CD4-positive, alpha-beta T cell treated with Interleukin-4 for 4 hours (primary cell): ENCODE results near the gene RPS19.
"Not testable (repeated sequence)": the region's sequence is repeated elsewhere in the genome, so short reads cannot be mapped to it uniquely, and the experiment has no call there.

Experiments
- DNase-seq: peaks from one replicate; pipeline ENCODE4 v3.0.0-alpha.2; 2020

The RPS19 gene

GRCh38 chr19:41903193-41903953 is 43.3 kb downstream of the RPS19 start:
- no peak for DNase-seq

- no peak for DNase-seq
These were observed 44.2 kb downstream of the RPS19 start for GRCh38 chr19:41904118-41904870.

- DNase-seq: no peak
These were observed 45.4 kb downstream of the RPS19 start for GRCh38 chr19:41905273-41906002.

GRCh38 chr19:41906271-41906670 is 46.2 kb downstream of the RPS19 start:
- DNase-seq: no peak

- no peak for DNase-seq
These were observed 47.0 kb downstream of the RPS19 start for GRCh38 chr19:41906916-41907680.

GRCh38 chr19:41907994-41908615 is 48.0 kb downstream of the RPS19 start:
- DNase-seq: no peak

- DNase-seq: no peak
These were observed 48.8 kb downstream of the RPS19 start for GRCh38 chr19:41908724-41909464.

- no peak for DNase-seq
These were observed 49.7 kb downstream of the RPS19 start for GRCh38 chr19:41909706-41910105.

- DNase-seq: no peak
These were observed 50.4 kb downstream of the RPS19 start for GRCh38 chr19:41910240-41910991.

- DNase-seq: no peak
These were observed 51.2 kb downstream of the RPS19 start for GRCh38 chr19:41910992-41911888.

GRCh38 chr19:41911889-41912731 is 52.1 kb downstream of the RPS19 start:
- DNase-seq: no peak

GRCh38 chr19:41912899-41913537 is 53.0 kb downstream of the RPS19 start:
- no peak for DNase-seq

GRCh38 chr19:41913538-41914423 is 53.7 kb downstream of the RPS19 start:
- DNase-seq: no peak

- DNase-seq: not testable (repeated sequence)
These were observed 54.4 kb downstream of the RPS19 start for GRCh38 chr19:41914424-41914834.

- DNase-seq: no peak
These were observed 55.1 kb downstream of the RPS19 start for GRCh38 chr19:41915021-41915775.

GRCh38 chr19:41915776-41916414 is 55.8 kb downstream of the RPS19 start:
- DNase-seq: peak; percentile 24
